ENCODE measurements around the gene DONSON.
A peak's percentile ranks its signal among the peaks of the same experiment; 100 is the strongest.
"Not testable (repeated sequence)": the region's sequence is repeated elsewhere in the genome, so short reads cannot be mapped to it uniquely, and the experiment has no call there.

The DONSON gene, protein sequence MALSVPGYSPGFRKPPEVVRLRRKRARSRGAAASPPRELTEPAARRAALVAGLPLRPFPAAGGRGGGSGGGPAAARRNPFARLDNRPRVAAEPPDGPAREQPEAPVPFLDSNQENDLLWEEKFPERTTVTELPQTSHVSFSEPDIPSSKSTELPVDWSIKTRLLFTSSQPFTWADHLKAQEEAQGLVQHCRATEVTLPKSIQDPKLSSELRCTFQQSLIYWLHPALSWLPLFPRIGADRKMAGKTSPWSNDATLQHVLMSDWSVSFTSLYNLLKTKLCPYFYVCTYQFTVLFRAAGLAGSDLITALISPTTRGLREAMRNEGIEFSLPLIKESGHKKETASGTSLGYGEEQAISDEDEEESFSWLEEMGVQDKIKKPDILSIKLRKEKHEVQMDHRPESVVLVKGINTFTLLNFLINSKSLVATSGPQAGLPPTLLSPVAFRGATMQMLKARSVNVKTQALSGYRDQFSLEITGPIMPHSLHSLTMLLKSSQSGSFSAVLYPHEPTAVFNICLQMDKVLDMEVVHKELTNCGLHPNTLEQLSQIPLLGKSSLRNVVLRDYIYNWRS

DNA sequence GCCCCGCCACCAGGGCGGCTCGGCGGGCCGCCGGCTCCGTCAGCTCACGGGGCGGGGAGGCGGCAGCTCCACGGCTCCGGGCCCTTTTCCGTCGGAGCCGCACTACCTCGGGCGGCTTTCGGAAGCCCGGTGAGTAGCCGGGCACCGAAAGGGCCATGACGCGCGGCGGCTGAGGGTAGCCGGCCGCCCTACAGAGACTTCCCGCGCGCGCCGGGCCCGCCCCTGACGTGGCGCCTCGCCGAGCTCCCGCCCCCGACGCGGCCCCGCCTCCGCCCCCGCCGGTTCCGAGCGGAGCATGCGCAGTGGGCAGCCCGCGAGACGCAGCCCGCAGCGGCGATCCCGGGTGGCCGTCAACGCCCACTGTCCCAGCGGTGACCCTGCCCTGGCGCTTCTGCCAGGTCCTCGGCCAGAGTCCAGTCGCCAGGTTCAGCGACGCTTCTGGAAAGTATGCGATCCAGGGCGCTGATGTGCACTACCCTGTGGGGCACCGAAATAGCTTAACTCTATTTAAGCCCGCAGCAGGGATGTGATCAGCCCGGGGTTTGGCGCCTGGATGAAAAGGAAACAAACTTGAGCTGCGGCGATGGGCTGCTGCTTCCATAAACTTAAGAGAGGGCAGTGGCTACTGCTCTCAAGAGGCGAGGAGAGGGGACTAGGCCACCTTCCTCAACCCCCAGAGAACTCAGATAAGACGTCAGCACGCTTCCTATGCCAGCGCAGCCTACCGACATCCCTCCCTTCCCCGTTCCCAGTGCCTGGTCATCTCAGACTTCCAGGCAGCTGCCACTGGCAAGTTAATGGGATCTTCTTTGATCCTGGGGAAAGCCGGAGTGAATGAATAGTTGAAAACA lies at the start of gene DONSON:
Gene DONSON, minus strand, starts transcription at position 200 of the 851 bp plus-strand sequence. Its CDS starts 43 bp downstream, at position 157.
- DNase-seq, result peak; percentile 87

DNA sequence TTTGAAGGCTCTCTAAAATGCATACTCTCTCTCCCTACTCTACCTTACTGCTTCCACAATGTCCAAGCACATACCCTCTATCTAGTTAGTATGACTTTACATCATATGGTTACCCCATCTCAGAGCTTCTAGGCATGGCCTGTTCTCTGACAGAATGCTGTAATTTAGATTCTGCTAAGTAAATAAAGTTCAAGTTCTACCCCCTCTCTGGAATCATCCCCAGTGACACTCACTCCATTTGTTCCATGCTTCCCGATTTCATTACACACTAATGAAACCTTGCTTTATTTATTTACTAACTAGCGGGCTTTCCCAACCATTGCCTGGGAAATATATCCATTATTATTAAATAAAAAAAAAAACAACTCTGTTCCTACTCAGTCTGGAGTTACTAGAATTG lies 45.8 kb upstream of the DONSON start:
- no peak for DNase-seq

DNA sequence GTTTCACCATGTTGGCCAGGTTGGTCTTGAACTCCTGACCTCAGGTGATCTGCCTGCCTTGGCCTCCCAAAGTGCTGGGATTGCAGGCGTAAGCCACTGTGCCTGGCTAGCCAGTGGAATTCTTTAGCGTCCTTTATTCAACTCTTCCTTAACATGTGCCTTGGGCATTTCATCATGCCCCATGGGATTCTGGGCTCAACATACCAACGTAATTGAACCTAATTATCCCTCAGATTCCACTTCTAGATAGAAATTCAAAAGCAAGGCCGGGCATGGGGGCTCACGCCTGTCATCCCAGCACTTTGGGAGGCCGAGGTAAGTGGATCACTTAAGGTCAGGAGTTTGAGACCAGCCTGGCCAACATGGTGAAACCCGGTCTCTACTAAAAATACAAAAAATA lies 37.7 kb upstream of the DONSON start:
- DNase-seq, result not testable (repeated sequence)

DNA sequence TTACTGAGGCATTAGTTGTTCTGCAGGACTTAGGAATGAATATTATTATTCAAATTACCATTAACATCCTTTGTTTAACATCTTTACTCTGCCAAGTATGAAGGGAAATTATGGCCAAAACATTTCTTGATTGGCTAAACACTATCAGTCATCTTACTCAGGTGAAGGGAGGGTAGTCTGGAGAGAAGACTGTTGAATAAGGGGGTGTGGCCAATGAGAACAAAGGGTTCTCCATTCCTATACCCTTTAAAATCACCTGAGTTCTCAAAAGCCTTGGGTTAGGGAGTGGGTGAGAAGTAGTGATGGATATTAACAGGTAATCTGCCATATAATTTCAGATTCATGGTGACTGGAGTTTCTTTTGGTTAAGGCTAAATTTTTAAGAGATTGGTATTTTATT lies 33.8 kb upstream of the DONSON start:
- DNase-seq, result no peak

DNA sequence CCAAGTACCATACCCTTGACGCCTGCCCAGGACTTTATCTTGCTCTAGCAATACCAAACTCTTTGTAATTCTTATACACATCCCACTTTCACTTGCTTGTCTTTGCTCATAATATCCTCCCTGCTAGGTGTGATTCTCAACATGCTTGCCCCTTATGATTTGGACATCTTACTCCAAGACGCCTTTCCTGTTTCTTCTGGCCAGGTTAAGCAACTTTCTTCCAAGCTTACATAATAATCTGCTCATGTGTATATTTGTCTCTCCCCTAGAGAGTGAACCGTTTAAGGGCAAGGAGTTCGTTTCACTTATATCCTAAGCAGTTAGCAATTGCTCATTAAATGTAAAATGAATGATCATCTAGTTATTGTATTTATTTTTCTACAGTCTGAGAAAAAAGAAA lies 31.2 kb upstream of the DONSON start:
- DNase-seq, result no peak

DNA sequence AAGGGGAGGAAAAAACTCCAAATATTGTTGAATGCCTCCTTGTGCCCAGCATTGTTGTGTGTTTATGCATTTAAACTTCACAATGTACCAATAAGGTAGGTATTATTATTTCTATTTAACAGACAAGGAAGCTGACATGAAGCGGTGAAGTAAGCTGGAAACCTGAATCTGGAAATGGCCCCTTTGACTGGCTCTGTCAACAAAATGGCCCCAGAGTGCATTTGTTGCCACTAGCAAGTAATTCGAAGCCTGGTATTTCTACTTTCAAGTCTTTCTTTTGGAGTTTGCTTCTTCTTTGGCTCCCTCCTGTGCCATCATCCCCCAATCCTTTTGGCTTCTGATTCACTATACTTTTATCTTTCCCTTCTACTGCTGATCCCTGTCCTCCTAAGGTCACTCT lies 29.9 kb upstream of the DONSON start:
- DNase-seq, result no peak

DNA sequence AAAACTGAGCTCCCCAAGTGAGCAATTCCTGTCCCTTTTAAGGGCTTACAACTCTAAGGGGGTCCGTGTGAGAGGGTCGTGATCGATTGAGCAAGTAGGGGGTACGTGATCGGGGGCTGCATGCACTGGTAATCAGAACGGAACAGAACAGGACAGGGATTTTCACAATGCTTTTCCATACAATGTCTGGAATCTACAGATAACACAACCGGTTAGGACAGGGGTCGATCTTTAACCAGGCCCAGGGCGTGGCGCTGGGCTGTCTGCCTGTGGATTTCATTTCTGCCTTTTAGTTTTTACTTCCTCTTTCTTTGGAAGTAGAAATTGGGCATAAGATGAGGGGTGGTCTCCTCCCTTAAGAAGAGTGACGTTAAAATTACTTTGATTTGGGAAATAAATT lies 29.1 kb upstream of the DONSON start:
- not testable (repeated sequence) for DNase-seq

DNA sequence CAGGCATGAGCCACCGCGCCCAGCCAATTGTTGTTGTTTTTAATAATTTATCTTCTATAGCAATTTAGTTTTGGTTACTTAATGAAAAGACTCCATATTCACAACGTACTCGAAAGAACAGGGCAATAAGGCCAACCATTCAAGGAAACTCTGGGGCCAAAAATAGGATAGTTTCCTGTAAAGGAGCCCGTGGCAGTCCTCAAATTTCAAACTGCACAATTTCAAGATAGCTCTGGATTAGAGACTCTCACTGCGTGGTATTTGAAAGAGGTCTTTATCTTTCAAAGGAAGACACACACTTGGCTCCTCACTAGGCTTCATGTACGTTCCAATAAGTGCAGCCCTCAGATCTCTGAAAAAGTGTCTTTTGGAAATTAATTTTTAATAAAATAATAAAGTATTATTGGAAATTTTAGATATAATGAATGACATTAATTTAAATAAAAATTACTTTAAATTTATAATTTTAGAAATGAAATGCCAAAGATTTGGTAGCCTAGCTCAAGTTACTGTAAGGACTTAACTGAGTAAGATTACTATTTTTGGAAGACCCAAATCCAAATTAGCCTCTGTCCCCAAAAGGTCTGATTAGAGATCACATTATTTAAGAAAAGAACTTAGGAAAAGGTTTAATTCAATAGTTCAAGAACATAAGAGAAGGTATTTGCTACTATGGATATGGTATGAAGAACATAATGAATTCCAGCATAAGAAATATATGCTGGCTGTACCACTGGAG lies 22.7 kb upstream of the DONSON start:
- no peak for DNase-seq

DNA sequence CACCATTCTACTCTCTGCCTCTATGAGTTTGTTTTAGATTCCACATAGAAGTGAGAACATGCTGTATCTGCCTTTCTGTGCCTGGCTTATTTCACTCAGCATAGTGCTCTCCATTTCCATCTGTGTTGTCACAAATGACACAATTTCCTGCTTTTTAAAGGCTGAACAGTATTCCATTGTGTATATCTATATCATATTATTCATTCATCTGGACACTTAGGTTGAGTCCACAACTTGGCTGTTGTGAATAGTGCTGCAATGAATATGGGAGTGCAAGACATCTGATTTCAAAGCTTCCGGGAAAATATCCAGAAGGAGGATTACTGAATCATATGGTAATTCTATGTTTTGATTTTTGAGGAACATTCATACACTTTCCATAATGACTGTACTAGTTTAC lies 20.1 kb upstream of the DONSON start:
- no peak for DNase-seq

DNA sequence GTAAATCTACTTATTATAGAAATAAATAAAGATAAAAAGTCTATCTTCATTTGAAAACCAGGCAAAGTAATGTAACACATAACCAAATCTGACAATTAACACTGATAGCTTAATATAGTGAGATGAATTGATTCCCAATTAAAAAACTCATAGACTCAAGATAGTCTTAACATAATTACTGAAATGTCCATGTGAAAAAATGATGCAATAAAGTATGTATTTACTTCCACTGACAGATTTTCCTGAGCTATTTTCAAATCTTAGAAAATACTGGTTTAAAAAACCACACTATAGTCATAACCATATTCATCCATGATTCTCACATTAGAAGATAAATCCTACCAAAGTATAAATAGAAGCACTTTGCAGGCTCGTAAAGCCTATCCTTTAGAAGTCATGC lies 9.6 kb upstream of the DONSON start:
- DNase-seq, result no peak

DNA sequence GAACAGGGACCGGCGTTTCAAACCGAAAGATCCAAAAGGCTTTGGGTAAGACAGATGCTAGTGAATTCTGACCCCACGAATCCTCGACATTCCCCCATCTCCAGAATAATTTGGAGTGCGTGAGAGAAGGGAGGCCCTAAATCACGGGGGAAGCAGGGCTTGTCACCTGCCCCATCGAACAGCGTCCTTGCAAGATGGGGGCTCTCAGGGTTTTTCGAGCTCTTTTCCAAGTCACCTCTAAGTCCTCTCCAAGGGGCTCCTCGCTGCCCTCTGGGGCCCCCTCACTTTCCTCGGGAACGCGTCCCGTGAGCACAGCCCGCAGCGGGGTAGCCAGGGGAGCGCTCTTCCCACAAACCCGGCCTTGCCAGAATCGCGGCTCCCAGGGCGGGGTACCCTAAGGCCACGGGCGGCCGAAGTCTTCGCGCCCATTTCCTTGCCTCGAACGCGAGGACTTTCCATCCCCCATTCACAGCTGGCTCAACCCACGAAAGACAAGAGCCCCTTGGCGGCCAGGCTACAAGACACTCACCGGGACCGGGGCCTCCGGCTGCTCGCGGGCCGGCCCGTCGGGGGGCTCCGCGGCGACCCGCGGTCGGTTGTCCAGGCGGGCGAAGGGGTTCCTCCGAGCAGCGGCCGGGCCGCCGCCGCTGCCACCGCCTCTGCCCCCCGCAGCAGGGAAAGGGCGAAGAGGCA lies 546 bp downstream of the DONSON start:
- DNase-seq, result no peak

DNA sequence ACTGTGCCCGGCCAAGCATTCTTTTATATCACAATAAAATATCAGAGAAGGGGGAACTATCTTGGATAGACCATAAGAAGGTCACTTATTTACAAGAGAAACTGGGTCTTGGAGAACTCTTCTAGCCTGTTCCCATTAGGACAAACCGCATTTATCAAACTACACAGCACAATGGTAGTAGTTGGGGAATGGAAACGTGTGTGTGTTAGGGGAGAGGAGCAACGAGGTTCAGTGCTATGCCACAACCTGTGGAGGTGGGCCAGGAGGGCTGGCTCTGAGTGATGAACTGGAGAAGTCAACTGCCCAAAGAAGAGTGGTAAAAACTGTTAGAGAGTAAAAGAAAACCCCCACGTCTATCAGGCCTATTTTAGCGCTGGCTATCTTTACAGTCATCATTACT lies 1.6 kb downstream of the DONSON start:
- DNase-seq, result no peak

DNA sequence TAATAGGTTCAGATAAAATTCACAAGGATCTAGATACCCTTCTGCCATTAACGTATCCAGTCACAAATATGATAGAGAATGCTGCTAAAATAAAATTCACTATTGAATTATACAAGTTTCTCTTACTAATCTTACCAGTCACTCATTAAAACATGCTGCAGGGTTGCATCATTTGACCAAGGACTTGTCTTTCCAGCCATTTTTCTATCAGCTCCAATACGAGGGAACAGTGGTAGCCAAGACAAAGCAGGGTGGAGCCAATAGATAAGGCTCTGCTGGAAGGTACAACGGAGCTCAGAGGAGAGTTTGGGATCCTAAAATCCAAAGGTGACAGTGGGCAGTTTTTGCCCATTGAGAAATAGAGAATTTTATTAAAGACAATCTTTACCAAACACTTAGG lies 4.0 kb downstream of the DONSON start:
- DNase-seq, result no peak

DNA sequence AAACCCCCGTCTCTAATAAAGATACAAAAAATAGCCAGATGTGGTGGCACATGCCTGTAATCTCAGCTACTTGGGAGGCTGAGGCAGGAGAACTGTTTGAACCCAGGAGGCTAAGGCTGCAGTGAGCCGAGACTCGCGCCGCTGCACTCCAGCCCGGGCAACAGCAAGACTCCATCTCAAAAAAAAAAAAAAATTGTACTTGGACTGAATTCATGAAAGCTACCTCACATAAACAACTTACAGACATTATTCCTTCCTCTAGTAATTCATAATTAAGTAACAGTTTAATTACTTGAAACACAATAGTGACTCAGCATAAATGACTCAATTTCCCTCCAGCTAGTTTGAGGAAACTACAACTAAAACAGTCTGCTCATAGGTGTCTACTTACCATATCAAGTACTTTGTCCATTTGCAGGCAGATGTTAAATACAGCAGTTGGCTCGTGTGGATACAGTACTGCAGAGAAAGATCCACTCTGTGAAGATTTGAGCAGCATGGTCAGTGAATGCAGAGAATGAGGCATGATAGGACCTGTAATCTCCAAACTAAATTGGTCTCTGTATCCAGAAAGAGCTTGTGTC lies 9.4 kb downstream of the DONSON start:
- DNase-seq, result no peak

DNA sequence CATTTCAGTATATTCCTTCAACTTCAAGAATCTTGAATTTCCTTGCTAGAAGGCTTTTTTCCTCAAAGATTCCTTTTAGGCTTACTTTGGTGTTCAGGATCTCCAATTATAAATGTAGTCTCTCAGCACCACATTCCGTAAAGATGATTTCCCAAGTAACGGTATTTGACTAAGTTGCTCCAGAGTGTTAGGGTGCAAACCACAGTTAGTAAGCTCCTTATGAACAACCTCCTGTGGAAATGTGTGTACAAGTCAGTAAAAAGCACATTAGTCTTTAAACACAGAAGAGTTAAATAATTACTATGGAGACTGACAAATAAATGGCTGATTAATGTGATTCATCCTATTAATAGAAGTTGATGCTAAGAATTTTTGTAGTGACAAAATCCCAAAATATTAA lies 10.3 kb downstream of the DONSON start:
- no peak for DNase-seq

DNA sequence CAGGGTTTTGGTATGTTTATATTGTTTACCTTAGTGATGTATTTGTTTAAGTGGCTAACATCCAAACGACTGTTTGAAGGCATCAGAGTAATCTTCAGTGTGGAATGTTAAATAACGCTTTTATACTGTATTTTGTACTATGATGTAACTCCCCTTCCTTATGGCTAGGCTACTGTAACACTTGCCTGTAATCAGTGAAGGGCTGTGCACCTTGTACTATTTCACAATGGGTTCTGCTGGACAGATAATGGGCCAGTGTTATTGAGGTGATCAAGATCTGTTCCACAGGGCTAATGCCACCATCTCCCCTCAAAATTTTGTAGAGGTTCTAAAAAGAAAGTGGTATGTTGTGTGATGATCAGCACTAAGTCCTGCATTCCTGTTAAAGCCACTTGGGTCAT lies 11.7 kb downstream of the DONSON start:
- DNase-seq, result not testable (repeated sequence)

DNA sequence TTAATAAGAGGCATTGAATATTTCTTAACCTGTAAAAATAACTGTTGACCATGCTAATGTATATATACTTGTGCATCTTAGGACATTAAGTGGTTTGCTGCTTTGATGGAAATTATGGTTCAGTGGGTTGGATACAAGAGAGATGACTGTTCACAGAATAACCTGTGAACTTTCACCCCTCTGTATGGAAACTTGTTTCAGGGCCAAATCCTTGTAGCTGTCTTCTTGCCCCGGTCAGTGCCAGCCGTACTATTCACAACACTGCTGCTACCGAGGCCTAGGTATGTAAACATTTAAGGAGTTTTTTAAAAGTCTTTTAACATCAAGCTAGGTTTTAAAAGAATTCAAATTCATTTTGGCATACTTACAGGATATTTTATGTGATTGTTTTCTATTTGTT lies 16.1 kb downstream of the DONSON start:
- no peak for DNase-seq

DNA sequence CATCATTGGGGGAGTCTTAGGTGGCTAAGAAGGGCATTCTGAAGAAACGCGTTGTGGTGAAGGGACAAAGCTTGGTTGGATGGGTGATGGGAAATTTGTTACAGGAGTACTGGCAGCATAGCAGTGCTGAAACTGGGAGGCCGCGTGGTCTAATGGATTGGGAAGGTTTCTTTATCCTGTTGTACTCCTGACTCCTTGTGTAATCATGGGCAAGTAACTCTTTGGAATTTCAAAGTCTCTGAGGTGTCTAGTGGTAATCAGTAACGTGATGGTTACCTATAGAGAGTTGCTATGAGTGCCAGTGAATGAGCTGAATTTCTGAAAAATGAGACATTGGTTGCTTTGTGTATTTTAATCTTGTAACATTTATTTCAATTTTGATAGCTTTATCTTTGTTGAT lies 18.5 kb downstream of the DONSON start:
- no peak for DNase-seq

DNA sequence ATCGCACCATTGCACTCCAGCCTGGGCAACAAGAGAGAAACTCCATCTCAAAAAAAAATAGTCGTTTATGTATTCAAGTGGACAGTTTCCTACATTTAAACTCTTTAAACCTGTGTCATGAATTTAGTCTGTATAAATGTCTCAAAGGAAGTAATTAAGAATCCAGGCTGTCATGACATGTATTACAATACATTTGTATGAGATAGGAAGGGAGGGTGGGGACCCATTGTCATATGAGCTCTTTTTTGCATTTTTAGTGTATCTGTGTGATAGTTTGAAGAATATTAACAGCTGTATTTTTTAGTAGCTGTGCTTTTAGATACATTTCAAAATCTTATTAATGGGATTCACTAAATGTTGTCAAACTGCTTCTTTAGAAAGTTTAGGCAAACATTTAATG lies 20.0 kb downstream of the DONSON start:
- no peak for DNase-seq

DNA sequence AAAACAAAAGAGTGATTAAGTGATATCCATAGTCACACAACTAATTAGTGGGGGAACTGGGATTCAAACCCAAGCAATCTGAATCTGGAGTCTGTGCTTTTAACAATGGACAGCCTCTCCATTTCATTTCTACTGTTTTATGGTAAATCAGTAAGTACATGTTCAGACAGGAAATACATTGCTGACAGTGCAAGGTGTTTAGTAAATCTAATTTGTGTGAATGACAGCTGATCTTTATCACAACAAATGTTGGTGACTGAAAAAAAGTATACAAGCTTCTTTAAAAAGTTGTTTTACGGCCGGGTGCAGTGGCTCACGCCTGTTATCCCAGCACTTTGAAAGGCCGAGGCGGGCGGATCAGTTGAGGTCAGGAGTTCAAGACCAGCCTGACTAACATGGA lies 20.6 kb downstream of the DONSON start:
- DNase-seq, result no peak

DNA sequence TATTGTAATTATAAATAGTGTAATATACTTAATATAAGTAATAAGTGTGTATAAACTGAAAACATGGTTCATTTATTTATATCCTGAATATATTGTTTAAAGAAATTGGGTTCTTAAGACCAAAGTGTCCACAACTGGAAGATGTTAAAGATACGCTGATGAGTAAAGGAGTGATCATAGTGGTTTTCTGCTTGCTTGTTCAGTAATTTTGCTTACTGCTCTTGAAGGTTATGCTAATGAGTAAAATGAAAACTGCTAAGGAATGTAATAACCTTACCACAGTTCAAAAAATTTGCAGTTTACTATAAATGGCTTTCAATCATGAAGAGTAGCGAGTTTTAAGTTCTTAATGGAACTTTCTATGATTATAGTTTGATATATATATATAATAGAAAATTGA lies 22.0 kb downstream of the DONSON start:
- no peak for DNase-seq

DNA sequence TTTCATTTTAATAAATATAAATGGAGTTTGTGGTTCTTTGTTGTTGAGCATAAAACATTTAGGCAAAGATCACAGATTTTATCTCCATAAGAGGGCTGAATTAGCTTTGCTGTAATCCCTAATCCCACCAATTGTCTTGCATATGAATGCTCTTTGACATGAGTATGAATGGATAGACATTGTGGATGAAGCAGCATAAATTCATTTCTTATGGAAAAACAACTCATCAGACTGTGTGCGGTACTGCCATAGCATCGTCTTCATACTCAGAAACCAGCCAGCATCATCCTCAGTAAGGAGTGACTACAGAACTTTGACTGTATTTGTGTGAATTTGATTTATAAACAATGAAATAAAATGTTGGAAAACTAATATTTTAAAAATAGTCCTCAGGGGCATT lies 26.1 kb downstream of the DONSON start:
- DNase-seq, result no peak

Data from stimulated activated CD4-positive, alpha-beta T cell treated with anti-CD3 and anti-CD28 coated beads, Interleukin-4, amount 100 ng/mL, for 1 hour (primary cell).